ENCODE results near the gene CLCN6.

CLCN6 gene

GRCh38 chr1:11805422-11806306 lies at the start of gene CLCN6, which contains the start of gene MTHFR:
Gene CLCN6, plus strand, starts transcription at chr1:11806191. Its CDS starts 72 bp downstream, at chr1:11806263.
Gene MTHFR, minus strand, starts transcription at chr1:11805964. Its CDS starts 2,848 bp downstream, at chr1:11803116.
- DNase-seq = peak; percentile 98

- DNase-seq = no peak
Measured at GRCh38 chr1:11757047-11757446, 48.9 kb upstream of the CLCN6 start.

GRCh38 chr1:11759791-11760190 lies 46.2 kb upstream of the CLCN6 start:
- DNase-seq = no peak

GRCh38 chr1:11761285-11761684 lies 44.7 kb upstream of the CLCN6 start:
- DNase-seq = no peak

- DNase-seq = peak; percentile 35
Measured at GRCh38 chr1:11761988-11762406, 44.0 kb upstream of the CLCN6 start, which contains the start of gene C1orf167. Gene C1orf167, plus strand, starts transcription at chr1:11762193. Its CDS starts 2,208 bp downstream, at chr1:11764401.

- DNase-seq = no peak
Measured at GRCh38 chr1:11764115-11764514, 41.9 kb upstream of the CLCN6 start.

GRCh38 chr1:11764519-11764918 lies 41.5 kb upstream of the CLCN6 start:
- no peak for DNase-seq

GRCh38 chr1:11765661-11766428 lies 40.1 kb upstream of the CLCN6 start:
- DNase-seq = no peak

- no peak for DNase-seq
Measured at GRCh38 chr1:11766429-11766776, 39.6 kb upstream of the CLCN6 start.

GRCh38 chr1:11767922-11768704 lies 37.9 kb upstream of the CLCN6 start:
- no peak for DNase-seq

GRCh38 chr1:11768821-11769220 lies 37.2 kb upstream of the CLCN6 start:
- DNase-seq = no peak

- no peak for DNase-seq
Measured at GRCh38 chr1:11769274-11769673, 36.7 kb upstream of the CLCN6 start.

- no peak for DNase-seq
Measured at GRCh38 chr1:11770011-11770410, 36.0 kb upstream of the CLCN6 start.

- DNase-seq = no peak
Measured at GRCh38 chr1:11771481-11772043, 34.4 kb upstream of the CLCN6 start.

GRCh38 chr1:11772458-11772857 lies 33.5 kb upstream of the CLCN6 start:
- no peak for DNase-seq

GRCh38 chr1:11774753-11775152 lies 31.2 kb upstream of the CLCN6 start:
- no peak for DNase-seq

GRCh38 chr1:11777658-11778322 lies 28.2 kb upstream of the CLCN6 start:
- DNase-seq = no peak

GRCh38 chr1:11778336-11778735 lies 27.7 kb upstream of the CLCN6 start:
- no peak for DNase-seq

GRCh38 chr1:11778844-11779623 lies 27.0 kb upstream of the CLCN6 start:
- no peak for DNase-seq

- no peak for DNase-seq
Measured at GRCh38 chr1:11779715-11780379, 26.1 kb upstream of the CLCN6 start.
